Measurements from ENCODE around the gene CYP46A1.

The CYP46A1 gene

GRCh38 chr14:99726538-99727095 lies 42.5 kb downstream of the CYP46A1 start:
- no peak overlapping the region for H3K4me3 ChIP-seq (ENCODE audit: low read length)
- DNase-seq (ENCODE audit: low read depth), result no peak
- TF ChIP-seq CTCF (conservative IDR thresholded peaks at IDR 0.05; ENCODE audit: low read depth, low read length), result no peak

- no peak overlapping the region for H3K4me3 ChIP-seq (ENCODE audit: low read length)
- no peak for DNase-seq (ENCODE audit: low read depth)
- no peak for TF ChIP-seq CTCF (conservative IDR thresholded peaks at IDR 0.05; ENCODE audit: low read depth, low read length)
These were observed 43.2 kb downstream of the CYP46A1 start for GRCh38 chr14:99727096-99727870.

GRCh38 chr14:99728231-99728920 lies 44.3 kb downstream of the CYP46A1 start:
- no peak for DNase-seq (ENCODE audit: low read depth)

GRCh38 chr14:99728981-99729451 lies 44.9 kb downstream of the CYP46A1 start:
- DNase-seq (ENCODE audit: low read depth), result no peak
- no peak for TF ChIP-seq CTCF (conservative IDR thresholded peaks at IDR 0.05; ENCODE audit: low read depth, low read length)
- H3K4me3 ChIP-seq (ENCODE audit: low read length), result no peak overlapping the region

More at GRCh38 chr14:99728231-99728920, 44.3 kb downstream of the CYP46A1 start:
- no peak for TF ChIP-seq CTCF (conservative IDR thresholded peaks at IDR 0.05; ENCODE audit: low read depth, low read length)
- no peak overlapping the region for H3K4me3 ChIP-seq (ENCODE audit: low read length)

GRCh38 chr14:99729991-99730875 lies 46.1 kb downstream of the CYP46A1 start:
- no peak for DNase-seq (ENCODE audit: low read depth)
- TF ChIP-seq CTCF (conservative IDR thresholded peaks at IDR 0.05; ENCODE audit: low read depth, low read length), result peak; percentile 78
- H3K4me3 ChIP-seq (ENCODE audit: low read length), result peak overlapping the region; percentile 39

GRCh38 chr14:99730876-99731546 lies 46.9 kb downstream of the CYP46A1 start:
- no peak for TF ChIP-seq CTCF (conservative IDR thresholded peaks at IDR 0.05; ENCODE audit: low read depth, low read length)
- H3K4me3 ChIP-seq (ENCODE audit: low read length), result no peak overlapping the region

More at GRCh38 chr14:99730876-99731546, 46.9 kb downstream of the CYP46A1 start:
- DNase-seq (ENCODE audit: low read depth), result no peak
